Keratinocyte (primary cell): ENCODE data around the gene ARHGAP15. TPM values are rescaled to one million over a fixed set of nuclear protein-coding genes. Genes with fewer than 3 reads are reported as not detected.

ENCODE experiments used
- DNase-seq: peaks from one replicate; pipeline ENCODE4 v3.0.0-alpha.2; 2011; ENCODE audit warnings: low read depth, missing footprints, low spot score
- FAIRE-seq: peaks from 2 replicates; lab custom pipeline; 2011; peaks lifted over from hg19 to GRCh38; lab: Jason Lieb, UNC
- H2AFZ ChIP-seq: 2 replicates; pipeline ENCODE4 v1.6.0; 2012; ENCODE audit warnings: low read length, control low read depth, inconsistent platforms; ENCODE audit not compliant: control insufficient read depth
- H3K27ac ChIP-seq: 2 replicates; pipeline ENCODE4 v1.5.1; 2011; ENCODE audit warnings: low read length; ENCODE audit not compliant: control insufficient read depth, insufficient read depth
- H3K27me3 ChIP-seq: 3 replicates; pipeline ENCODE4 v1.6.0; 2011; ENCODE audit warnings: low read length; ENCODE audit not compliant: control insufficient read depth, insufficient read depth; ENCODE audit errors: extremely low read depth
- H3K36me3 ChIP-seq, 2 experiments: 2 replicates in 1 of 2; 3 replicates in 1 of 2; pipeline ENCODE4 v1.5.1; 2011; ENCODE audit warnings: low read length in 2 of 2, mild to moderate bottlenecking in 1 of 2; ENCODE audit not compliant: control insufficient read depth in 2 of 2, insufficient read depth in 2 of 2; ENCODE audit errors: extremely low read depth in 1 of 2
- H3K4me1 ChIP-seq: 3 replicates; pipeline ENCODE4 v1.5.1; 2011; ENCODE audit warnings: low read length; ENCODE audit not compliant: control insufficient read depth, insufficient read depth; ENCODE audit errors: extremely low read depth
- H3K4me2 ChIP-seq: 3 replicates; pipeline ENCODE4 v1.6.0; 2011; ENCODE audit warnings: low read depth, low read length; ENCODE audit not compliant: control insufficient read depth, insufficient read depth; ENCODE audit errors: extremely low read depth
- H3K4me3 ChIP-seq, 3 experiments: fragments of 200-600 bp in 1 of 3; sonication (generic) in 1 of 3; 2 replicates in 2 of 3; 3 replicates in 1 of 3; pipeline ENCODE4 v1.5.1; 2011 to 2016; ENCODE audit warnings: low read length in 3 of 3, mild to moderate bottlenecking in 3 of 3, control low read depth in 2 of 3, inconsistent platforms in 1 of 3, low read depth in 1 of 3, mixed read lengths in 1 of 3, mixed run types in 1 of 3, moderate library complexity in 1 of 3; ENCODE audit not compliant: control insufficient read depth in 2 of 3, insufficient read depth in 2 of 3; ENCODE audit errors: extremely low read depth in 1 of 3
- H3K79me2 ChIP-seq: 2 replicates; pipeline ENCODE4 v1.6.0; 2012; ENCODE audit warnings: low read length; ENCODE audit not compliant: control insufficient read depth, insufficient read depth
- H3K9ac ChIP-seq: 3 replicates; pipeline ENCODE4 v1.6.0; 2011; ENCODE audit warnings: low read length; ENCODE audit not compliant: control insufficient read depth, insufficient read depth; ENCODE audit errors: extremely low read depth
- H3K9me1 ChIP-seq: 3 replicates; pipeline ENCODE4 v1.6.0; 2011; ENCODE audit warnings: low read length; ENCODE audit not compliant: control insufficient read depth, insufficient read depth; ENCODE audit errors: extremely low read depth
- H3K9me3 ChIP-seq: 2 replicates; pipeline ENCODE4 v1.5.1; 2012; ENCODE audit warnings: low read depth, low read length; ENCODE audit not compliant: control insufficient read depth
- H4K20me1 ChIP-seq: 3 replicates; pipeline ENCODE4 v1.6.0; 2011; ENCODE audit warnings: low read length; ENCODE audit not compliant: control insufficient read depth, insufficient read depth; ENCODE audit errors: extremely low read depth
- EZH2 ChIP-seq: IDR thresholded peaks from one replicate; pipeline ENCODE4 v1.6.1; 2012; ENCODE audit warnings: inconsistent platforms, mild to moderate bottlenecking, low read length, moderate library complexity
- dilution Hi-C: fragments of 300-500 bp; cut with MboI; formaldehyde crosslinking; loops from one replicate; pipeline ENCODE4 v1.7.0; 2020; ENCODE audit warnings: low sequenced_read_pairs; ENCODE audit not compliant: extremely low pct_ligation_motif_present
- polyA plus RNA-seq, 5 experiments: library from polyadenylated mRNA; depleted of rRNA in 3 of 5; stranded (reverse) in 3 of 5; stranded (forward) in 1 of 5; unstranded in 1 of 5; fragments of >200 nt; gene quantifications; 1 replicate in 1 of 5; 2 replicates in 3 of 5; 3 replicates in 1 of 5; pipeline versions ENCODE4 v1.2.1 to v1.2.3, GENCODE V29; 2011 to 2012; ENCODE audit warnings: missing spikeins in 2 of 5, low read depth in 1 of 5, low replicate concordance in 1 of 5
- TF ChIP-seq, protein P1 (sequence below), 3 experiments: IDR thresholded peaks in 1 of 3; conservative IDR thresholded peaks in 1 of 3; optimal IDR thresholded peaks in 1 of 3; 2 replicates in 2 of 3; 3 replicates in 1 of 3; pipeline versions ENCODE3 to v1.5.1; 2011; ENCODE audit warnings: low read length in 3 of 3, mild to moderate bottlenecking in 3 of 3, moderate library complexity in 2 of 3, control low read depth in 1 of 3, inconsistent platforms in 1 of 3; ENCODE audit not compliant: insufficient read depth in 2 of 3; ENCODE audit errors: extremely low read depth in 1 of 3

The ARHGAP15 gene
- polyA plus RNA-seq, 1 donor (not counting 4 experiments of a cell fraction or from before 2014, with no cell fraction given), result not detected

DNA sequence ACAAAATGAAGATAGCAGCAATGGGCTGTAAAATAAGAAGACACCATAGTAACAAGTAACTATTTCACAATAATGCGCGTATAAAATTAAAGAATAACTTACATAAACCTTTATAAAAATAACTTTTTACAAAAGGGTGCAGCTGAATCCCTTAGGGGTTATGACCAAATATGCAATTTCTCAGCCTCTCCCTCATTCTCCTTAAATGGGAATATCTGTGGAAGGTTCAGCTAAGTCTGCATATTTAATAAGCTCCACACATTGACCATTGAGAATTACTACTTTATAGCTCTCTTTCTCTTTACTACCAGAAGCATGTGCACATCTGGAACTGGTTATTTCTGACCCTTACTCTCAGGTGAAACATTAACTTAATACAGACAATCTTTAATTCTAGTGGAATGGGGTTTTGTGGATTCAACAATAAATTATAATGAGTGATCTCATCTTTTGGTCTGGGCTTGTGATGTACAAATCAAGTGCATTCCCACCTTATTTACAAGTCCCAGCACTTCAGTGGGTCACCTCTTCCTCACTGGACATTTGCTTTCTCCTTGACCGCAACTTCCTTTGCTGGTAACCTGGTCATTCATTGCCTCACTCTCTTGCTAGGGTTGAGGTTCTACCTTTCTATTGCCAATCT, 15.7 kb downstream of the ARHGAP15 start:
- Histone ChIP-seq H3K4me2 (no peak overlapping the region), H3K4me1 (no peaks in the 10 kb centered on the region), H3K9me3 (no peaks in the 10 kb centered on the region), H3K4me3 (no peak overlapping the region), H4K20me1 (no peaks in the 10 kb centered on the region), H2AFZ (no peak overlapping the region), H3K79me2 (no peaks in the 10 kb centered on the region), H3K9ac (no peak overlapping the region), H3K27me3 (no peaks in the 10 kb centered on the region), H3K9me1 (no peaks in the 10 kb centered on the region), H3K36me3 (no peaks in the 10 kb centered on the region), H3K27ac (no peak overlapping the region)
- DNase-seq, result no peak
- dilution Hi-C loops, result no loop called here
- FAIRE-seq, result no peak
- TF ChIP-seq, protein P1, sequence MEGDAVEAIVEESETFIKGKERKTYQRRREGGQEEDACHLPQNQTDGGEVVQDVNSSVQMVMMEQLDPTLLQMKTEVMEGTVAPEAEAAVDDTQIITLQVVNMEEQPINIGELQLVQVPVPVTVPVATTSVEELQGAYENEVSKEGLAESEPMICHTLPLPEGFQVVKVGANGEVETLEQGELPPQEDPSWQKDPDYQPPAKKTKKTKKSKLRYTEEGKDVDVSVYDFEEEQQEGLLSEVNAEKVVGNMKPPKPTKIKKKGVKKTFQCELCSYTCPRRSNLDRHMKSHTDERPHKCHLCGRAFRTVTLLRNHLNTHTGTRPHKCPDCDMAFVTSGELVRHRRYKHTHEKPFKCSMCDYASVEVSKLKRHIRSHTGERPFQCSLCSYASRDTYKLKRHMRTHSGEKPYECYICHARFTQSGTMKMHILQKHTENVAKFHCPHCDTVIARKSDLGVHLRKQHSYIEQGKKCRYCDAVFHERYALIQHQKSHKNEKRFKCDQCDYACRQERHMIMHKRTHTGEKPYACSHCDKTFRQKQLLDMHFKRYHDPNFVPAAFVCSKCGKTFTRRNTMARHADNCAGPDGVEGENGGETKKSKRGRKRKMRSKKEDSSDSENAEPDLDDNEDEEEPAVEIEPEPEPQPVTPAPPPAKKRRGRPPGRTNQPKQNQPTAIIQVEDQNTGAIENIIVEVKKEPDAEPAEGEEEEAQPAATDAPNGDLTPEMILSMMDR (optimal IDR thresholded peaks at IDR 0.05 in 1 of 3, IDR thresholded peaks at IDR 0.05 in 1 of 3, conservative IDR thresholded peaks at IDR 0.05 in 1 of 3; ENCODE audit: extremely low read depth in 1 of 3, insufficient read depth in 2 of 3, low read length in 3 of 3), result no peak
- no peak for TF ChIP-seq EZH2

DNA sequence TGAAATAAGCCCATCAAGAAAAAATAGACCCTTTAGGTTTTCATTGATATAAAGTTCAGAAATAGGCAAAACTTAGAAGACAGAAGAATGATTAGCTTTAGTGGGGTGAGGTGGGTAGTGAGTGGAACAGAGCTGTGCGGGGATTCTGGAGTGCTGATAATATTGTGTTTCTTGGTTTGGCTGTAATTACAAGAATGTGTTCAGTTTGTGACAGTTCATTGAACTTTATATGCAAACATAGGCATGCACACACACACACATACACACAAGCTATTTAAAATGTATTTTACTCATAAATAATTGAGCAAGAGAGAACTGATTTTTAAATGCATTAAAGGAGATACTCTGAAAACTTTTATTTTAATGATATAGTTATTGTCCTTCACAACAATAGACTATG, 17.1 kb downstream of the ARHGAP15 start:
- no peaks in the 10 kb centered on the region for H3K4me1 ChIP-seq
- no peaks in the 10 kb centered on the region for H3K36me3 ChIP-seq
- no peak overlapping the region for H3K4me2 ChIP-seq
- H3K4me3 ChIP-seq, result no peak overlapping the region
- H3K79me2 ChIP-seq, result no peaks in the 10 kb centered on the region
- no peaks in the 10 kb centered on the region for H4K20me1 ChIP-seq
- no peak for FAIRE-seq
- H3K9me3 ChIP-seq, result no peaks in the 10 kb centered on the region
- H2AFZ ChIP-seq, result no peak overlapping the region
- dilution Hi-C loops, result no loop called here
- no peak overlapping the region for H3K9ac ChIP-seq
- TF ChIP-seq, protein P1 (optimal IDR thresholded peaks at IDR 0.05 in 1 of 3, IDR thresholded peaks at IDR 0.05 in 1 of 3, conservative IDR thresholded peaks at IDR 0.05 in 1 of 3; ENCODE audit: extremely low read depth in 1 of 3, insufficient read depth in 2 of 3, low read length in 3 of 3), result no peak
- TF ChIP-seq EZH2, result no peak
- DNase-seq, result no peak
- no peaks in the 10 kb centered on the region for H3K27me3 ChIP-seq
- H3K9me1 ChIP-seq, result no peaks in the 10 kb centered on the region
- H3K27ac ChIP-seq, result no peak overlapping the region
